ENCODE results near the gene NAALADL2.

NAALADL2 gene

DNA sequence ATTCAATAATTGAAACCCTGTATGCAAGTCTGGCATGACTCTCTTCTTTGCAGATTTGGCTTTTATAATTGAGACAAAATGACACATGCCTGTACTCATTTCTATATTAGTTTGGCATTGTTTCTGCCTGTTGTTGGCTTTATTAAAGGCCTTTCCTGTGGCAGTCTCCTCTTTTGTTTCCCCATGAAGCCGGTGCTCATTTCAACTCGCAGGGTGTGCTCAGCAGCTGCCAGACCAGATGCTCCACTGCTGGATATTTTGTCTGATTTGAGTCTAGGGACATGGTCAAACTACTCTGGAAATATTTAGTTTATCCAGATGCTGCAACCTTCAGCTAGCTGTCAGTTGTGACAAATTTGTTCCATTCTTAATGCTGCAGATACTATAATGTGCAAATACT is 445.3 kb downstream of the NAALADL2 start:
- Histone ChIP-seq H3K9ac (no peak overlapping the region), H3K4me3 (IDR thresholded peaks at IDR 0.05; ENCODE audit: insufficient read depth, low read depth, low read length) (no peak overlapping the region), H4K20me1 (ENCODE audit: insufficient read depth) (no peaks in the 10 kb centered on the region), H3K36me3 (ENCODE audit: insufficient read depth) (no peaks in the 10 kb centered on the region), H3K4me1 (ENCODE audit: low read depth, poor library complexity, severe bottlenecking) (peaks cover 11% of the 10 kb centered on the region), H3K27me3 (ENCODE audit: insufficient read depth, low read depth) (no peaks in the 10 kb centered on the region), H3K27ac (no peak overlapping the region), H3K79me2 (ENCODE audit: insufficient read depth, low read depth) (no peaks in the 10 kb centered on the region), H3K4me2 (no peak overlapping the region), H2AFZ (ENCODE audit: low read depth) (no peak overlapping the region)
- TF ChIP-seq, protein P1, sequence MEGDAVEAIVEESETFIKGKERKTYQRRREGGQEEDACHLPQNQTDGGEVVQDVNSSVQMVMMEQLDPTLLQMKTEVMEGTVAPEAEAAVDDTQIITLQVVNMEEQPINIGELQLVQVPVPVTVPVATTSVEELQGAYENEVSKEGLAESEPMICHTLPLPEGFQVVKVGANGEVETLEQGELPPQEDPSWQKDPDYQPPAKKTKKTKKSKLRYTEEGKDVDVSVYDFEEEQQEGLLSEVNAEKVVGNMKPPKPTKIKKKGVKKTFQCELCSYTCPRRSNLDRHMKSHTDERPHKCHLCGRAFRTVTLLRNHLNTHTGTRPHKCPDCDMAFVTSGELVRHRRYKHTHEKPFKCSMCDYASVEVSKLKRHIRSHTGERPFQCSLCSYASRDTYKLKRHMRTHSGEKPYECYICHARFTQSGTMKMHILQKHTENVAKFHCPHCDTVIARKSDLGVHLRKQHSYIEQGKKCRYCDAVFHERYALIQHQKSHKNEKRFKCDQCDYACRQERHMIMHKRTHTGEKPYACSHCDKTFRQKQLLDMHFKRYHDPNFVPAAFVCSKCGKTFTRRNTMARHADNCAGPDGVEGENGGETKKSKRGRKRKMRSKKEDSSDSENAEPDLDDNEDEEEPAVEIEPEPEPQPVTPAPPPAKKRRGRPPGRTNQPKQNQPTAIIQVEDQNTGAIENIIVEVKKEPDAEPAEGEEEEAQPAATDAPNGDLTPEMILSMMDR (conservative IDR thresholded peaks at IDR 0.05; ENCODE audit: low read depth, low read length), result no peak

GRCh38 chr3:175307642-175308041 is 448.5 kb downstream of the NAALADL2 start:
- Histone ChIP-seq H3K27me3 (ENCODE audit: insufficient read depth, low read depth) (no peaks in the 10 kb centered on the region), H2AFZ (ENCODE audit: low read depth) (no peak overlapping the region), H3K4me2 (peak overlapping the region; percentile 30), H3K9ac (no peak overlapping the region), H4K20me1 (ENCODE audit: insufficient read depth) (no peaks in the 10 kb centered on the region), H3K79me2 (ENCODE audit: insufficient read depth, low read depth) (no peaks in the 10 kb centered on the region), H3K4me1 (ENCODE audit: low read depth, poor library complexity, severe bottlenecking) (peaks cover 11% of the 10 kb centered on the region), H3K27ac (no peak overlapping the region), H3K36me3 (ENCODE audit: insufficient read depth) (no peaks in the 10 kb centered on the region), H3K4me3 (IDR thresholded peaks at IDR 0.05; ENCODE audit: insufficient read depth, low read depth, low read length) (no peak overlapping the region)
- TF ChIP-seq, protein P1 (conservative IDR thresholded peaks at IDR 0.05; ENCODE audit: low read depth, low read length), result no peak

DNA sequence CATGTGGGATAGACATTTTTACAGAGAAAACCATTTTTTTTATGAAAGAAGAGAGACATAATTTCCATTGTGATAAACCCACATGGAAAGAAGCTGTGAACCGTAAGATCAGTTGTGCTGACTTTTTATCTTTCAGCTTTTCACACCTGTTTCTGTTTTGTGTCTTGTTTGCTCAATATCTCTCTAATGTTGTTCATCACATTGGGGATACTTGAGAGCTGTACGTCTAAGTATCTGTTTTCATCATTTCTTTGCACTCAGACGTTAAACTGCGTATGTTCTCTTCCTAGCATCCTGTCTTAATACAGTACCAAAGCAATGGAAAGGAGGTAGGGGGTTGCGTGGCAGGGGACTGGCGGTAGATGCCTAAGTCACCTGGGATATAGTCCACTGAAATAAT is 449.0 kb downstream of the NAALADL2 start:
- H3K9ac ChIP-seq, result no peak overlapping the region
- no peak overlapping the region for H3K4me3 ChIP-seq (IDR thresholded peaks at IDR 0.05; ENCODE audit: insufficient read depth, low read depth, low read length)
- peak overlapping the region; percentile 30; the same call in 1 of the 2 replicates for H3K4me2 ChIP-seq
- no peaks in the 10 kb centered on the region for H3K36me3 ChIP-seq (ENCODE audit: insufficient read depth)
- H3K79me2 ChIP-seq (ENCODE audit: insufficient read depth, low read depth), result no peaks in the 10 kb centered on the region
- no peaks in the 10 kb centered on the region for H4K20me1 ChIP-seq (ENCODE audit: insufficient read depth)
- no peak overlapping the region for H3K27ac ChIP-seq
- H3K27me3 ChIP-seq (ENCODE audit: insufficient read depth, low read depth), result no peaks in the 10 kb centered on the region
- no peak overlapping the region for H2AFZ ChIP-seq (ENCODE audit: low read depth)
- peaks cover 11% of the 10 kb centered on the region for H3K4me1 ChIP-seq (ENCODE audit: low read depth, poor library complexity, severe bottlenecking)
- TF ChIP-seq, protein P1 (conservative IDR thresholded peaks at IDR 0.05; ENCODE audit: low read depth, low read length), result no peak

GRCh38 chr3:175310046-175310445 is 450.9 kb downstream of the NAALADL2 start:
- Histone ChIP-seq H3K4me1 (ENCODE audit: low read depth, poor library complexity, severe bottlenecking) (peaks cover 11% of the 10 kb centered on the region), H3K27ac (no peak overlapping the region), H3K4me3 (IDR thresholded peaks at IDR 0.05; ENCODE audit: insufficient read depth, low read depth, low read length) (no peak overlapping the region), H4K20me1 (ENCODE audit: insufficient read depth) (no peaks in the 10 kb centered on the region), H3K9ac (no peak overlapping the region), H3K79me2 (ENCODE audit: insufficient read depth, low read depth) (no peaks in the 10 kb centered on the region), H2AFZ (ENCODE audit: low read depth) (no peak overlapping the region), H3K36me3 (ENCODE audit: insufficient read depth) (no peaks in the 10 kb centered on the region), H3K27me3 (ENCODE audit: insufficient read depth, low read depth) (no peaks in the 10 kb centered on the region), H3K4me2 (no peak overlapping the region)
- TF ChIP-seq, protein P1 (conservative IDR thresholded peaks at IDR 0.05; ENCODE audit: low read depth, low read length), result no peak
